LNCaP clone FGC (cell line): ENCODE data around the gene GARS1.

Experiments
- DNase-seq: peaks from one replicate; pipeline ENCODE4 v3.0.0-alpha.2; 2011; ENCODE audit warnings: low read depth
- H3K4me3 ChIP-seq: 2 replicates; pipeline ENCODE4 v1.5.1; 2011; ENCODE audit warnings: mild to moderate bottlenecking, low read depth, low read length, control low read depth
- CTCF ChIP-seq: IDR thresholded peaks from 2 replicates; pipeline ENCODE4 v1.5.1; 2012; ENCODE audit warnings: mild to moderate bottlenecking; ENCODE audit not compliant: control insufficient read depth, insufficient read depth; ENCODE audit errors: extremely low read depth

GARS1 gene

GRCh38 chr7:30594540-30595435 lies at the start of gene GARS1:
Gene GARS1, plus strand, starts transcription at chr7:30594878. Its CDS starts 44 bp downstream, at chr7:30594922.
- no peak for TF ChIP-seq CTCF
- peak; percentile 69 for DNase-seq
- H3K4me3 ChIP-seq, result peak within 1 kb of the TSS; percentile 79

GRCh38 chr7:30545791-30546555 lies 48.7 kb upstream of the GARS1 start:
- H3K4me3 ChIP-seq, result no peak overlapping the region
- no peak for DNase-seq
- no peak for TF ChIP-seq CTCF

GRCh38 chr7:30546596-30546995 lies 48.1 kb upstream of the GARS1 start:
- TF ChIP-seq CTCF, result no peak
- no peak for DNase-seq
- H3K4me3 ChIP-seq, result no peak overlapping the region

- peak; percentile 43 for DNase-seq
- TF ChIP-seq CTCF, result peak; percentile 94
- H3K4me3 ChIP-seq, result no peak overlapping the region
Observed at GRCh38 chr7:30548845-30549244, 45.8 kb upstream of the GARS1 start.

- DNase-seq, result no peak
- H3K4me3 ChIP-seq, result no peak overlapping the region
- TF ChIP-seq CTCF, result no peak
Observed at GRCh38 chr7:30549931-30550493, 44.7 kb upstream of the GARS1 start.

GRCh38 chr7:30552330-30552729 lies 42.3 kb upstream of the GARS1 start:
- DNase-seq, result no peak

More at GRCh38 chr7:30552330-30552729, 42.3 kb upstream of the GARS1 start:
- TF ChIP-seq CTCF, result no peak
- H3K4me3 ChIP-seq, result no peak overlapping the region
